NCI-H2107 (cell line): ENCODE data around the gene MGA.

Source experiments
- DNase-seq: peaks from one replicate; lab custom pipeline; 2025; lab: John Stamatoyannopoulos, UW

The MGA gene

GRCh38 chr15:41660235-41661077, at the start of gene MGA:
MGA (plus strand) TSS chr15:41660405.
- DNase-seq, result peak; percentile 82

GRCh38 chr15:41620536-41621199, 39.5 kb upstream of the MGA start:
- no peak for DNase-seq

- no peak for DNase-seq
These were observed 38.7 kb upstream of the MGA start for GRCh38 chr15:41621200-41622193.

- DNase-seq, result no peak
These were observed 37.3 kb upstream of the MGA start for GRCh38 chr15:41622901-41623300.

- DNase-seq, result no peak
These were observed 33.0 kb upstream of the MGA start for GRCh38 chr15:41627203-41627602.

- no peak for DNase-seq
These were observed 30.7 kb upstream of the MGA start for GRCh38 chr15:41629463-41629862.

GRCh38 chr15:41629883-41630282, 30.3 kb upstream of the MGA start:
- no peak for DNase-seq

GRCh38 chr15:41630616-41631217, 29.5 kb upstream of the MGA start:
- no peak for DNase-seq

- DNase-seq, result no peak
These were observed 28.2 kb upstream of the MGA start for GRCh38 chr15:41631880-41632470.

GRCh38 chr15:41633609-41634008, 26.6 kb upstream of the MGA start:
- no peak for DNase-seq

- no peak for DNase-seq
These were observed 26.1 kb upstream of the MGA start for GRCh38 chr15:41634072-41634626.

GRCh38 chr15:41637086-41637485, 23.1 kb upstream of the MGA start:
- no peak for DNase-seq

- DNase-seq, result no peak
These were observed 19.2 kb upstream of the MGA start for GRCh38 chr15:41640985-41641384.

- DNase-seq, result no peak
These were observed 12.9 kb upstream of the MGA start for GRCh38 chr15:41647262-41647661.

GRCh38 chr15:41648097-41648496, 12.1 kb upstream of the MGA start:
- no peak for DNase-seq

GRCh38 chr15:41648770-41649169, 11.4 kb upstream of the MGA start:
- no peak for DNase-seq

GRCh38 chr15:41650806-41651205, 9.4 kb upstream of the MGA start:
- DNase-seq, result no peak

- no peak for DNase-seq
These were observed 8.8 kb upstream of the MGA start for GRCh38 chr15:41651373-41651772.

GRCh38 chr15:41653760-41654159, 6.4 kb upstream of the MGA start:
- DNase-seq, result no peak

- no peak for DNase-seq
These were observed 4.5 kb upstream of the MGA start for GRCh38 chr15:41655716-41656115.

GRCh38 chr15:41656188-41656587, 4.0 kb upstream of the MGA start:
- no peak for DNase-seq
